GM23248 (cell line): ENCODE data around the gene HABP4. TPM values are rescaled to one million over a fixed set of nuclear protein-coding genes. Genes with fewer than 3 reads are reported as not detected.

ENCODE experiments used
- DNase-seq: peaks from one replicate; pipeline ENCODE4 v3.0.0-alpha.2; 2015
- H2AFZ ChIP-seq: fragments of 200-600 bp; sonication (generic); 2 replicates; pipeline ENCODE4 v1.6.1; 2016; ENCODE audit warnings: antibody characterized with exemption
- H3F3A ChIP-seq: fragments of 200-600 bp; sonication (generic); 2 replicates; pipeline ENCODE4 v1.6.1; 2016; ENCODE audit warnings: mild to moderate bottlenecking, antibody characterized with exemption, mixed run types; ENCODE audit not compliant: insufficient read depth
- H3K27ac ChIP-seq: fragments of 200-600 bp; sonication (generic); 2 replicates; pipeline ENCODE4 v1.5.1; 2016; ENCODE audit warnings: mild to moderate bottlenecking
- H3K27me3 ChIP-seq: fragments of 200-600 bp; sonication (generic); replicated peaks from 2 replicates; pipeline ENCODE4 v1.6.1; 2016; ENCODE audit warnings: mild to moderate bottlenecking; ENCODE audit not compliant: insufficient read depth
- H3K36me3 ChIP-seq: fragments of 200-600 bp; sonication (generic); 2 replicates; pipeline ENCODE4 v1.6.1; 2016; ENCODE audit warnings: low read depth, mild to moderate bottlenecking
- H3K4me1 ChIP-seq: fragments of 200-600 bp; sonication (generic); 2 replicates; pipeline ENCODE4 v1.6.1; 2016; ENCODE audit warnings: mild to moderate bottlenecking; ENCODE audit not compliant: insufficient read depth
- H3K4me2 ChIP-seq: fragments of 200-600 bp; sonication (generic); one replicate; pipeline ENCODE4 v1.6.1; 2016; ENCODE audit warnings: mild to moderate bottlenecking; ENCODE audit not compliant: unreplicated experiment
- H3K4me3 ChIP-seq: fragments of 200-600 bp; sonication (generic); 2 replicates; pipeline ENCODE4 v1.5.1; 2016; ENCODE audit warnings: mild to moderate bottlenecking
- H3K79me2 ChIP-seq: fragments of 200-600 bp; sonication (generic); 2 replicates; pipeline ENCODE4 v1.6.1; 2016; ENCODE audit warnings: mild to moderate bottlenecking; ENCODE audit not compliant: insufficient read depth
- H3K9ac ChIP-seq: fragments of 200-600 bp; sonication (generic); 2 replicates; pipeline ENCODE4 v1.6.1; 2016; ENCODE audit warnings: mild to moderate bottlenecking
- H3K9me2 ChIP-seq: fragments of 200-600 bp; sonication (generic); 2 replicates; pipeline ENCODE4 v1.6.1; 2016; ENCODE audit warnings: mixed run types, mild to moderate bottlenecking, moderate library complexity; ENCODE audit not compliant: insufficient read depth
- H3K9me3 ChIP-seq: fragments of 200-600 bp; sonication (generic); one replicate; pipeline ENCODE4 v1.6.1; 2017; ENCODE audit warnings: low read depth
- H4K20me1 ChIP-seq: fragments of 200-600 bp; sonication (generic); 2 replicates; pipeline ENCODE4 v1.6.0; 2016; ENCODE audit not compliant: insufficient read depth
- EZH2 ChIP-seq: fragments of 200-600 bp; sonication (generic); IDR thresholded peaks from 2 replicates; pipeline ENCODE4 v1.6.1; 2018; ENCODE audit warnings: antibody characterized with exemption, mild to moderate bottlenecking; ENCODE audit not compliant: insufficient read depth, poor library complexity, severe bottlenecking
- EZH2phosphoT487 ChIP-seq: fragments of 200-600 bp; sonication (generic); IDR thresholded peaks from 2 replicates; pipeline ENCODE4 v1.6.1; 2018; ENCODE audit warnings: antibody characterized with exemption, moderate library complexity, mild to moderate bottlenecking, low read depth; ENCODE audit not compliant: insufficient read depth
- WGBS, 2 experiments: methylation state at CpG; one replicate each; pipeline ENCODE4 v1.1.6; 2015 to 2017; ENCODE audit warnings: low lambda C conversion rate in 2 of 2, low coverage in 1 of 2; ENCODE audit errors: missing lambda C conversion rate in 2 of 2; 5-methylcytosine and 5-hydroxymethylcytosine counted together
- in situ Hi-C: fragments of 300-500 bp; cut with MboI; formaldehyde crosslinking; loops from 2 replicates; pipeline ENCODE4 v1.15.0; 2020
- polyA plus RNA-seq: library from polyadenylated mRNA; unstranded; fragments of >200 nt; fragmentation: Nextera tagmentation; extraction: Ambion mirVana; gene quantifications from 2 replicates; pipeline ENCODE4 v1.2.1, GENCODE V29; 2016
- total RNA-seq: library from RNA; depleted of rRNA; stranded (reverse); fragments of >200 nt; shearing (Covaris generic); gene quantifications from 2 replicates; pipeline ENCODE4 v1.2.3, GENCODE V29; 2014

Gene HABP4
- total and polyA plus RNA-seq, 2 experiments from 2014 or later, result 13.2 to 17.2 TPM

DNA sequence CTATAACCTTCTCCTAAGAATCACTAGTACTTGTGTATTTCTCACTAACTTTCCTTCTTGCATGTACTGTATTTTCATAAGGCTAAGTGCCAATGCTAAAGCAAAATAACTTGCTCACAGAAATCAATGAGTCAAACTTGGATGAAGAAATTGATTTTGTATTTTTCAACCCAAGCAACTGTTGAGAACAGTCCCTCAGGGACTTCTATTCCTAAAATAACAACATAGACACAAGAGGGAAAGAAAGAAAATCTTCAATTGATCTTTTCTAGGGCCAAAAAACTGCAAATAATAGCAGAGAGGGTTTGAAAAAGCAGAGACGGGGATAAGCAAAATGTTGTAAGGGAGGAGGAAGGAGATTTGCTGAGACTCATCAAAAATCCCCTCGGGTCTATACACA is 69.8 kb downstream of the HABP4 start:
- DNase-seq, result peak; percentile 49
- H4K20me1 ChIP-seq, result no peaks in the 10 kb centered on the region
- no peak overlapping the region for H3K4me3 ChIP-seq
- H3K9ac ChIP-seq, result no peak overlapping the region
- no peak for TF ChIP-seq EZH2
- TF ChIP-seq EZH2phosphoT487, result no peak
- H3K4me1 ChIP-seq, result peaks cover 31% of the 10 kb centered on the region
- H3K27ac ChIP-seq, result no peak overlapping the region
- H3K79me2 ChIP-seq, result no peaks in the 10 kb centered on the region
- H3K36me3 ChIP-seq, result no peaks in the 10 kb centered on the region; the same call in 1 of the 2 replicates
- H3K9me3 ChIP-seq, result no peaks in the 10 kb centered on the region
- peaks cover 3% of the 10 kb centered on the region; the same call in 1 of the 2 replicates for H3K9me2 ChIP-seq
- H3K4me2 ChIP-seq, result no peak overlapping the region
- in situ Hi-C loops, result no loop called here
- peaks cover 14% of the 10 kb centered on the region for H3F3A ChIP-seq
- H2AFZ ChIP-seq, result no peak overlapping the region
- H3K27me3 ChIP-seq, result no peaks in the 10 kb centered on the region
- 27 to 43% methylated on average over 2 of the region's 2 CpGs for WGBS, 2 experiments

DNA sequence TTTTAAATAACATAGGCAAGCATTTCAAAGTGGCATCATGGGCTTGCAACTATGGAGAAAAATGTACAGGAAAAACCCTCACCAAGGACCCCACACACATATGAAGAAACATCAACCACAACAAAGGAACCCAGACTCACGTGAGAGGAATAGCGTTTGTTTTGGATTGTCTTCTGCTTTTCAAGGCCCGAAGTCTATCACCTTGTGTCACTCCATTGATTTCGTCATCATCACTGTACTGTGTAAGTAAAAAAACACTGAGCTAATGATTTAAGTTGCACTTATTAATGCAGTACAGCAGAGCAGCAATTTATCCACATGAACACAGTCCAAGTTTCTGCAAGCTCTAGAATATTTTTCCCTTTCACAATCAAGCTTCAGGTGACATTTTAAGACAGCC is 72.4 kb downstream of the HABP4 start:
- Histone ChIP-seq H3K9me3 (no peaks in the 10 kb centered on the region), H3F3A (no peaks in the 10 kb centered on the region; the same call in 1 of the 2 replicates), H3K9me2 (peaks cover 3% of the 10 kb centered on the region; the same call in 1 of the 2 replicates), H3K4me2 (no peak overlapping the region), H3K9ac (no peak overlapping the region), H3K36me3 (no peaks in the 10 kb centered on the region; the same call in 1 of the 2 replicates), H3K4me1 (0 out of 2 replicates have a peak, but pooled peaks cover 11% of the 10 kb centered on the region), H3K27me3 (no peaks in the 10 kb centered on the region), H4K20me1 (no peaks in the 10 kb centered on the region), H3K27ac (no peak overlapping the region), H3K4me3 (no peak overlapping the region), H2AFZ (no peak overlapping the region), H3K79me2 (no peaks in the 10 kb centered on the region)
- in situ Hi-C loops, result no loop called here
- no peak for TF ChIP-seq EZH2phosphoT487
- TF ChIP-seq EZH2, result no peak
- WGBS, 2 experiments, result 82 to 88% methylated on average over 4 of the region's 4 CpGs
- no peak for DNase-seq

DNA sequence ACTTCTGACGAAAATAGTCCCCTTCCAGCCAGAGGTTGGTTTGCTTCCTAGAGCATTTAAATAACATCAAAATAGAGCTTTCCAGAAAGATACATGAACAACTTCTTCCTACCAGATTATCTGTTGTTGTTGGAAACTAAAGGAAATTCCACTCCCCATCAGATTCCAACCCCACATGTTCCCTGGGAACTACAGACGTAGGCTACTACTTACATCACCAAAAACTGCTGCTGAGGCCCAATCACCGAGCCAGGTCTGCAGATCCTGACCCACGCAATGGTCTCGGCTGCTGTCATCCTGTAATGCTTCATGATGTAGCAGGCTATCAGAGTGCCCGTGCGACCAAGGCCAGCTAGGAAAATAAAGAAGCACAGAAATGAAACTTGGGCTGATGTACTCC is 73.4 kb downstream of the HABP4 start:
- no peaks in the 10 kb centered on the region; the same call in 1 of the 2 replicates for H3K36me3 ChIP-seq
- in situ Hi-C loops, result no loop called here
- no peak for TF ChIP-seq EZH2
- no peak for TF ChIP-seq EZH2phosphoT487
- H3K4me3 ChIP-seq, result no peak overlapping the region
- peaks cover 3% of the 10 kb centered on the region; the same call in 1 of the 2 replicates for H3K9me2 ChIP-seq
- H3K79me2 ChIP-seq, result no peaks in the 10 kb centered on the region
- no peaks in the 10 kb centered on the region for H3K9me3 ChIP-seq
- H3K9ac ChIP-seq, result no peak overlapping the region
- H3K27me3 ChIP-seq, result no peaks in the 10 kb centered on the region
- no peaks in the 10 kb centered on the region for H4K20me1 ChIP-seq
- H3F3A ChIP-seq, result no peaks in the 10 kb centered on the region; the same call in 1 of the 2 replicates
- 89 to 93% methylated on average over 7 of the region's 7 CpGs for WGBS, 2 experiments
- no peak overlapping the region for H3K27ac ChIP-seq
- no peak for DNase-seq
- no peak overlapping the region for H3K4me2 ChIP-seq
- no peak overlapping the region for H2AFZ ChIP-seq
- H3K4me1 ChIP-seq, result 0 out of 2 replicates have a peak, but pooled peaks cover 11% of the 10 kb centered on the region

DNA sequence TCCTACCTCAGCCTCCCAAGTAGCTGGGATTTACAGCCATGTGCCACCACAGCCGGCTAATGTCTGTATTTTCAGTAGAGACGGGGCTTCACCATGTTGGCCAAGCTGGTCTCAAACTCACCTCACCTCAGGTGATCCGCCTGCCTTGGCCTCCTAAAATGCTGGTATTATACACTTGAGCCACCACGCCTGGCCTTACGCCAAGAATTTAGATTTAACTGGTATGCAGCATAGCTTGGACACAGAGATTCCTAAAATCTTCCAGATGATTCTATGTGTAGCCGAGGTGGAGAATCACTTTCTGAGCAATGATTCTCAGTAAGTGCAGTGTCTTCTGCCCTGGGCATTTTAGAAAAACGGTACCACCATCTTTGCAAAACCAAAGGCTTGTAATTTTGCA is 74.1 kb downstream of the HABP4 start:
- 0 out of 2 replicates have a peak, but pooled peaks cover 11% of the 10 kb centered on the region for H3K4me1 ChIP-seq
- no peak overlapping the region for H3K4me3 ChIP-seq
- no peak overlapping the region for H2AFZ ChIP-seq
- H3K79me2 ChIP-seq, result no peaks in the 10 kb centered on the region
- no peak for TF ChIP-seq EZH2phosphoT487
- no peak for TF ChIP-seq EZH2
- H3K27me3 ChIP-seq, result no peaks in the 10 kb centered on the region
- no peak overlapping the region for H3K27ac ChIP-seq
- no peaks in the 10 kb centered on the region for H3K9me3 ChIP-seq
- peak; percentile 7 for DNase-seq
- 73 to 74% methylated on average over 7 of the region's 7 CpGs for WGBS, 2 experiments
- H4K20me1 ChIP-seq, result no peaks in the 10 kb centered on the region
- H3K4me2 ChIP-seq, result no peak overlapping the region
- no peaks in the 10 kb centered on the region; the same call in 1 of the 2 replicates for H3K36me3 ChIP-seq
- no peak overlapping the region for H3K9ac ChIP-seq
- H3F3A ChIP-seq, result no peaks in the 10 kb centered on the region; the same call in 1 of the 2 replicates
- in situ Hi-C loops, result no loop called here
- H3K9me2 ChIP-seq, result peaks cover 3% of the 10 kb centered on the region; the same call in 1 of the 2 replicates
